Right ventricle myocardium inferior (tissue), 1 donor: ENCODE data around the gene SLX9. TPM values are rescaled to one million over a fixed set of nuclear protein-coding genes. Genes with fewer than 3 reads are reported as not detected.

Experiments
- ATAC-seq: fragments of 200-7000 bp; cut with Tn5 transposase; one replicate; pipeline ENCODE4 v1.9.1; 2020; ENCODE audit warnings: mild to moderate bottlenecking, moderate library complexity
- DNase-seq: peaks from one replicate; pipeline ENCODE4 v3.0.0; 2021; ENCODE audit errors: missing footprints
- intact Hi-C: fragments of 100-400 bp; cut with DNase I; formaldehyde crosslinking; loops from one replicate; pipeline ENCODE4 v1.11.0; 2022
- long read RNA-seq: library from polyadenylated mRNA; unstranded; transcript quantifications from one replicate; pipeline ENCODE4 v2.0.0, GENCODE V29; 2021
- total RNA-seq: library from RNA; stranded (reverse); fragmentation: NEBNext Ultra II Directional; extraction: Animal tissue kit (Norgen Biotek cat#: 25700); gene quantifications from one replicate; pipeline ENCODE4 v1.2.1, GENCODE V29; 2021
- donor health status: DM: no; HTN: yes; CAD: no; lungs with severe emphysema.

The SLX9 gene
- total RNA-seq, result 66.5 TPM
- long read RNA-seq, transcript FAM207A-202 (6 exons, 880 nt), result minor isoform, 5 of 27 reads
- long read RNA-seq, transcript FAM207A-201 (6 exons, 927 nt), result major isoform, 7 of 27 reads
- long read RNA-seq, partial matches to known transcripts, result 10 of 27 reads
- long read RNA-seq, other reads (novel, unspliced or antisense), result 5 of 27 reads

- DNase-seq, result peak; percentile 87
- intact Hi-C loops, result loop anchor here (5.0 kb wide), 1 partner anchor 122 kb away; the partner anchor contains the start of gene SUMO3
- ATAC-seq, result peak; percentile 91
Measured at GRCh38 chr21:44939532-44940115, at the start of gene SLX9. Gene SLX9 (plus strand): TSS chr21:44940029. CDS start chr21:44940058, 29 bp downstream.

GRCh38 chr21:44890338-44890931 is 49.4 kb upstream of the SLX9 start:
- DNase-seq, result peak; percentile 47

GRCh38 chr21:44890961-44891541 is 48.8 kb upstream of the SLX9 start:
- ATAC-seq, result no peak
- DNase-seq, result no peak
- intact Hi-C loops, result loop anchor here (5.0 kb wide), 1 partner anchor 236 kb away; no protein-coding TSS in a partner anchor

More at GRCh38 chr21:44890338-44890931, 49.4 kb upstream of the SLX9 start:
- ATAC-seq, result no peak
- intact Hi-C loops, result loop anchor here (5.0 kb wide), 1 partner anchor 237 kb away; no protein-coding TSS in a partner anchor

- intact Hi-C loops, result loop anchor here (1.0 to 5.0 kb wide), 2 partner anchors 41 to 236 kb away; no protein-coding TSS in a partner anchor
- DNase-seq, result no peak
- ATAC-seq, result no peak
Measured at GRCh38 chr21:44891631-44892031, 48.2 kb upstream of the SLX9 start.

GRCh38 chr21:44892095-44892494 is 47.7 kb upstream of the SLX9 start:
- DNase-seq, result no peak
- intact Hi-C loops, result loop anchor here (1.0 to 5.0 kb wide), 2 partner anchors 40 to 235 kb away; no protein-coding TSS in a partner anchor
- no peak for ATAC-seq

- ATAC-seq (peak; percentile 69), DNase-seq (peak; percentile 90)
- intact Hi-C loops, result loop anchor here (1.0 to 5.0 kb wide), 2 partner anchors 40 to 235 kb away; no protein-coding TSS in a partner anchor
Measured at GRCh38 chr21:44892536-44893277, 47.1 kb upstream of the SLX9 start.

GRCh38 chr21:44893278-44893556 is 46.6 kb upstream of the SLX9 start:
- intact Hi-C loops, result loop anchor here (5.0 kb wide), 1 partner anchor 234 kb away; no protein-coding TSS in a partner anchor
- ATAC-seq (no peak), DNase-seq (peak; percentile 37)

- intact Hi-C loops, result loop anchor here (5.0 kb wide), 1 partner anchor 233 kb away; no protein-coding TSS in a partner anchor
- peak; percentile 20 for DNase-seq
- ATAC-seq, result no peak
Measured at GRCh38 chr21:44893948-44894656, 45.7 kb upstream of the SLX9 start.

GRCh38 chr21:44894687-44895302 is 45.0 kb upstream of the SLX9 start:
- intact Hi-C loops, result loop anchor here (5.0 kb wide), 1 partner anchor 233 kb away; no protein-coding TSS in a partner anchor
- DNase-seq (peak; percentile 35), ATAC-seq (no peak)

- ATAC-seq (no peak), DNase-seq (peak; percentile 13)
- intact Hi-C loops, result no loop called here
Measured at GRCh38 chr21:44895859-44896258, 44.0 kb upstream of the SLX9 start.

- intact Hi-C loops, result no loop called here
- ATAC-seq (no peak), DNase-seq (peak; percentile 60)
Measured at GRCh38 chr21:44896561-44897286, 43.1 kb upstream of the SLX9 start.

- intact Hi-C loops, result no loop called here
- peak; percentile 41 for ATAC-seq
- DNase-seq, result peak; percentile 75
Measured at GRCh38 chr21:44897326-44898010, 42.4 kb upstream of the SLX9 start.

- intact Hi-C loops, result no loop called here
- DNase-seq (peak; percentile 65), ATAC-seq (no peak)
Measured at GRCh38 chr21:44898011-44898488, 41.8 kb upstream of the SLX9 start.

- ATAC-seq (no peak), DNase-seq (peak; percentile 50)
- intact Hi-C loops, result no loop called here
Measured at GRCh38 chr21:44898851-44899767, 40.7 kb upstream of the SLX9 start.

GRCh38 chr21:44899768-44900558 is 39.9 kb upstream of the SLX9 start:
- ATAC-seq, result no peak
- no peak for DNase-seq
- intact Hi-C loops, result no loop called here
